Measurements from ENCODE around the gene FAM81A.

The FAM81A gene

DNA sequence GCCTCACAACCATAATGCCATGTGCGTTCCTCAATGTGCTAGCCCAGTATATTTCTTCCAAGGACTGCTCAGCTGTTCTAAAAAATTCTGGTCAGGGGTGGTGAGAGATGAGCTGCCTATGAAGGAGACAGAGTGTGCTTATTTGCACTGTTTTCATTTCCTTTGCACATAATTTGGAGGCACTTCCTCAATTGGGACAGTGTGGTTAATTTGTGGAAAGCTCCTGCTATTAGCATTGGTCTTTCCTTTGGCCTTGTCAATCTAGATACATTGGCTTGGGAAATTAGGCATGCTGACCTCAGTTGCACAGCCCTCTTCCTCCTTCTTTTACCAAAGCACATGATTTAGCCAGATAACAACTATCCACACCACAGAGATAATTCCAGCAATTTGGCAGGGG lies 9.4 kb downstream of the FAM81A start:
- H3K27me3 ChIP-seq (ENCODE audit: insufficient read depth, low read depth, severe bottlenecking): no peaks in the 10 kb centered on the region
- TF ChIP-seq, protein P1, sequence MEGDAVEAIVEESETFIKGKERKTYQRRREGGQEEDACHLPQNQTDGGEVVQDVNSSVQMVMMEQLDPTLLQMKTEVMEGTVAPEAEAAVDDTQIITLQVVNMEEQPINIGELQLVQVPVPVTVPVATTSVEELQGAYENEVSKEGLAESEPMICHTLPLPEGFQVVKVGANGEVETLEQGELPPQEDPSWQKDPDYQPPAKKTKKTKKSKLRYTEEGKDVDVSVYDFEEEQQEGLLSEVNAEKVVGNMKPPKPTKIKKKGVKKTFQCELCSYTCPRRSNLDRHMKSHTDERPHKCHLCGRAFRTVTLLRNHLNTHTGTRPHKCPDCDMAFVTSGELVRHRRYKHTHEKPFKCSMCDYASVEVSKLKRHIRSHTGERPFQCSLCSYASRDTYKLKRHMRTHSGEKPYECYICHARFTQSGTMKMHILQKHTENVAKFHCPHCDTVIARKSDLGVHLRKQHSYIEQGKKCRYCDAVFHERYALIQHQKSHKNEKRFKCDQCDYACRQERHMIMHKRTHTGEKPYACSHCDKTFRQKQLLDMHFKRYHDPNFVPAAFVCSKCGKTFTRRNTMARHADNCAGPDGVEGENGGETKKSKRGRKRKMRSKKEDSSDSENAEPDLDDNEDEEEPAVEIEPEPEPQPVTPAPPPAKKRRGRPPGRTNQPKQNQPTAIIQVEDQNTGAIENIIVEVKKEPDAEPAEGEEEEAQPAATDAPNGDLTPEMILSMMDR (IDR thresholded peaks at IDR 0.05; ENCODE audit: low read depth, low read length): no peak
- DNase-seq: no peak

DNA sequence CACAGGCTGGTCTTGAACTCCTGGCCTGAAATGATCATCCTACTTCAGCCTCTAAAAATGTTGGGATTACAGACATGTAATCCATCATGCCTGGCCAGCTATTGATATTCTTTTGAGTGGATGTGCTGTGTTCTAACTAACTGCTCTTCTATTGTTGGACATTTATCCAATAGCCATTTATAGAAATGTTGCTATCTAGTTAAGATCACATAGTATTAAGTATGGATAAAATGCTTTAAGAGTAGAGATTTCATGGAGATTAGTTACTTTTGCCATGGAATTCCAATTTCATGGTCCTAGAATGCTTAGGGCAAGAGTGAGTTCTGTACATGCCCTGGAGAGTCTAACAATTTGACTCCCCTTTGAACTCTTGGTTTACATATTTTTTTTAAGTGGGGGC lies 10.9 kb downstream of the FAM81A start:
- DNase-seq: no peak
- Histone ChIP-seq H3K36me3 (no peaks in the 10 kb centered on the region), H3K27me3 (ENCODE audit: insufficient read depth, low read depth, severe bottlenecking) (no peaks in the 10 kb centered on the region), H3K27ac (no peak overlapping the region), H3K9me3 (ENCODE audit: severe bottlenecking) (no peaks in the 10 kb centered on the region), H3K4me3 (ENCODE audit: low read depth, low read length) (no peak overlapping the region)
- TF ChIP-seq, protein P1 (IDR thresholded peaks at IDR 0.05; ENCODE audit: low read depth, low read length): no peak

More for the DNA sequence above, 9.4 kb downstream of the FAM81A start:
- H3K9me3 ChIP-seq (ENCODE audit: severe bottlenecking): no peaks in the 10 kb centered on the region
- no peaks in the 10 kb centered on the region for H3K36me3 ChIP-seq
- H3K27ac ChIP-seq: no peak overlapping the region
- H3K4me3 ChIP-seq (ENCODE audit: low read depth, low read length): no peak overlapping the region

DNA sequence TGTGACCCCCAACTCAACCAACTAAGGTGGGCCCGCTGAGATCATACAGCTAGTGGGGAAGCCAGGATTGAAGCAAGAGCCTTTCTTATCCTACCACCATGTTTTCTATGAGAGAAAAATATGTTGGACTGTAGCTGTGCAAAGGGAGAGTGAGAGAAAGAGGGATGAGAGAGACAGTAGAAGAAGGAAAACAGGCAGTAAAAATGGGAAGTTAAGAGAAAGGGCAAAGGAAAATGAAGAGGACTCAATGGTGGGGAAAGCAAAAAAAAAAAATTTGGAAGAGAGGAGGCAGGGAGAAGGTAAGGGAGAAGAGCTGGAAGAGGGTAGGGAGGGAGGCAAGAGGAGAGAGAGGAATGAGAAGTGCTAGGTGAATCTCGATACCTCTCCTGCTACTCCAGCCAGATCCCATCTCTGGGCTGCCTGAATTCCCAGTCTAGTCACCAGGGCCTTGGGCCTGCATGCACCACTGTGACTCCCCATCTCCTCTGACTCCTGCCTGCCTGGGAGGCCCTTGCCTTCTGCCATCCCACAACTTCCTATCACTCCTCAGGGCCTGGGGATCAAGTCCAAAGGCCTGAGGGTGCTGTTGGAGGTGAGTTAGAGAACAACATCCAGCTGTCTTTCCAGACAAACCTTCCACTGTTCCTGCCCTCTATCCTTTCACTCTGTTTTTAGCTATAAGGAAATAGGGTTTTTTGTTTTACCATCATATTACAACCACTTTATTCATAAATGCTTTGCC lies 15.7 kb downstream of the FAM81A start:
- H3K4me3 ChIP-seq (ENCODE audit: low read depth, low read length): no peak overlapping the region
- H3K27me3 ChIP-seq (ENCODE audit: insufficient read depth, low read depth, severe bottlenecking): no peaks in the 10 kb centered on the region
- no peaks in the 10 kb centered on the region for H3K36me3 ChIP-seq
- TF ChIP-seq, protein P1 (IDR thresholded peaks at IDR 0.05; ENCODE audit: low read depth, low read length): no peak
- DNase-seq: no peak
- H3K27ac ChIP-seq: no peak overlapping the region
- H3K9me3 ChIP-seq (ENCODE audit: severe bottlenecking): no peaks in the 10 kb centered on the region

DNA sequence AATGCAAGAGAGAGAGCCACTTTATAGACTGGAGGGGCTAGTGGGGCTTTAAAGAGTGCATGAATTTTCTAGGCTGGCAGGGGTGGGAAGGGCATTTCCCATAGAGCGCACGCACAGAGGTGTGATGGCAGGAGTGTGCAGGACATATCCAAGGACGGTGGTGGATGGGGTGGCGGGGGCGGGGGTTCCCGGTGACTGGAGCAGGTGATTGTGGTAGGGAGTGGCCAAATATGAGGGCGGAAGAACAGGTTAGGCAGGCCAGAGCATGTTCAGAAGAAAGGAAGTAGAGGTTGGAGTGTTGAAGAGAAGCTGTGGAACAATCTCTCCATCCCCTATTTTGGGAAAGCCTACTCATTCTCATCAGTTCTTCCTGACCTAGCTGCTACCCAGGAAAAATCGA lies 18.1 kb downstream of the FAM81A start:
- H3K36me3 ChIP-seq: no peaks in the 10 kb centered on the region; the same call in 1 of the 2 replicates
- no peak for DNase-seq
- no peaks in the 10 kb centered on the region for H3K27me3 ChIP-seq (ENCODE audit: insufficient read depth, low read depth, severe bottlenecking)
- TF ChIP-seq, protein P1 (IDR thresholded peaks at IDR 0.05; ENCODE audit: low read depth, low read length): no peak
- no peak overlapping the region for H3K27ac ChIP-seq
- no peaks in the 10 kb centered on the region for H3K9me3 ChIP-seq (ENCODE audit: severe bottlenecking)
- no peak overlapping the region for H3K4me3 ChIP-seq (ENCODE audit: low read depth, low read length)

DNA sequence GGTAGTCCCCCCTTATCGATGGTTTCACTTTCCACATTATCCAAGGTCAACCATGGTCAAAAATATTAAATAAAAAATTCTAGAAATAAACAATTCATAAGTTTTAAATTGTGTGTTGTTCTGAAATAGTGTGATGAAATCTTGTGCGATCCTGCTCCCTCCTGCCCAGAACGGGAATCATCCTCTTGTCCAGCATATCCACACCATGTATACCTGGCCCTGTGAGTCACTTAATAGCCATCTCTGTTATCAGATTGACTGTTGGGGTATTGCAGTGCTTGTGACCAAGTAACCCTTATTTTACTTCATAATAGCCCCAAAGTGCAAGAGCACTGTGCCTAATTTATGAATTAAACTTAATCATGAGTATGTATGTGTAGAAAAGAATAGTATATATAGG lies 19.1 kb downstream of the FAM81A start:
- Histone ChIP-seq H3K27ac (no peak overlapping the region), H3K36me3 (no peaks in the 10 kb centered on the region; the same call in 1 of the 2 replicates), H3K9me3 (ENCODE audit: severe bottlenecking) (peaks cover 3% of the 10 kb centered on the region), H3K4me3 (ENCODE audit: low read depth, low read length) (no peak overlapping the region), H3K27me3 (ENCODE audit: insufficient read depth, low read depth, severe bottlenecking) (no peaks in the 10 kb centered on the region)
- TF ChIP-seq, protein P1 (IDR thresholded peaks at IDR 0.05; ENCODE audit: low read depth, low read length): no peak
- DNase-seq: no peak

DNA sequence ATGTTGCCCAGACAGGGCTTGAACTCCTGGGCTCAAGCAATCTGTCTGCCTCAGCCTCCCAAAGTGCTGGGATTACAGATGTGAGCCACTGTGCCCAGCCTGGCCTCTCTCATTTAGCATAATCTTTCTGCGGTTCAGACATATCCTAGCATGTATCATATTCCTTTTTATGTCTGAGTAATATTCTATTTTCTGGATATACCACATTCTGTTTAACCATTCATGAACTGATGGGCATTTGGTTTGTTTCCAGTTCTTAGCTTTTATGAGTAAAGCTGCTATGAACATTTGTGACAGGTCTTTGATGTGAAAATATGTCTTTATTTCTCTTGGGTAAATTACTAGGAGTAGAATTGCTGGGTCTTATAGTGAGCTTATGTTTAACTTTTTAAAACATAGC lies 23.5 kb downstream of the FAM81A start:
- H3K27ac ChIP-seq: no peak overlapping the region
- no peaks in the 10 kb centered on the region; the same call in 1 of the 2 replicates for H3K36me3 ChIP-seq
- H3K4me3 ChIP-seq (ENCODE audit: low read depth, low read length): no peak overlapping the region
- H3K27me3 ChIP-seq (ENCODE audit: insufficient read depth, low read depth, severe bottlenecking): no peaks in the 10 kb centered on the region
- peaks cover 3% of the 10 kb centered on the region for H3K9me3 ChIP-seq (ENCODE audit: severe bottlenecking)
- TF ChIP-seq, protein P1 (IDR thresholded peaks at IDR 0.05; ENCODE audit: low read depth, low read length): no peak
- no peak for DNase-seq

Data from WERI-Rb-1 (cell line).